ENCODE results near the gene CNFN.

The CNFN gene

GRCh38 chr19:42363614-42364346 lies 26.3 kb downstream of the CNFN start:
- H3K4me3 ChIP-seq (ENCODE audit: low read depth, low read length): no peak overlapping the region
- DNase-seq (ENCODE audit: low read depth): no peak
- TF ChIP-seq, protein P1, sequence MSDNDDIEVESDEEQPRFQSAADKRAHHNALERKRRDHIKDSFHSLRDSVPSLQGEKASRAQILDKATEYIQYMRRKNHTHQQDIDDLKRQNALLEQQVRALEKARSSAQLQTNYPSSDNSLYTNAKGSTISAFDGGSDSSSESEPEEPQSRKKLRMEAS (IDR thresholded peaks at IDR 0.05; ENCODE audit: low read depth, low read length): no peak
- TF ChIP-seq, protein P2, sequence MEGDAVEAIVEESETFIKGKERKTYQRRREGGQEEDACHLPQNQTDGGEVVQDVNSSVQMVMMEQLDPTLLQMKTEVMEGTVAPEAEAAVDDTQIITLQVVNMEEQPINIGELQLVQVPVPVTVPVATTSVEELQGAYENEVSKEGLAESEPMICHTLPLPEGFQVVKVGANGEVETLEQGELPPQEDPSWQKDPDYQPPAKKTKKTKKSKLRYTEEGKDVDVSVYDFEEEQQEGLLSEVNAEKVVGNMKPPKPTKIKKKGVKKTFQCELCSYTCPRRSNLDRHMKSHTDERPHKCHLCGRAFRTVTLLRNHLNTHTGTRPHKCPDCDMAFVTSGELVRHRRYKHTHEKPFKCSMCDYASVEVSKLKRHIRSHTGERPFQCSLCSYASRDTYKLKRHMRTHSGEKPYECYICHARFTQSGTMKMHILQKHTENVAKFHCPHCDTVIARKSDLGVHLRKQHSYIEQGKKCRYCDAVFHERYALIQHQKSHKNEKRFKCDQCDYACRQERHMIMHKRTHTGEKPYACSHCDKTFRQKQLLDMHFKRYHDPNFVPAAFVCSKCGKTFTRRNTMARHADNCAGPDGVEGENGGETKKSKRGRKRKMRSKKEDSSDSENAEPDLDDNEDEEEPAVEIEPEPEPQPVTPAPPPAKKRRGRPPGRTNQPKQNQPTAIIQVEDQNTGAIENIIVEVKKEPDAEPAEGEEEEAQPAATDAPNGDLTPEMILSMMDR (IDR thresholded peaks at IDR 0.05; ENCODE audit: low read depth, low read length): no peak
- TF ChIP-seq POLR2A (IDR thresholded peaks at IDR 0.05; ENCODE audit: extremely low read depth, insufficient read length): no peak
- TF ChIP-seq MYC (IDR thresholded peaks at IDR 0.05; ENCODE audit: low read depth, low read length): no peak

- TF ChIP-seq, protein P2 (IDR thresholded peaks at IDR 0.05; ENCODE audit: low read depth, low read length): no peak
- TF ChIP-seq, protein P1 (IDR thresholded peaks at IDR 0.05; ENCODE audit: low read depth, low read length): no peak
- TF ChIP-seq POLR2A (IDR thresholded peaks at IDR 0.05; ENCODE audit: extremely low read depth, insufficient read length) (no peak), MYC (IDR thresholded peaks at IDR 0.05; ENCODE audit: low read depth, low read length) (no peak)
- H3K4me3 ChIP-seq (ENCODE audit: low read depth, low read length): no peak overlapping the region
- no peak for DNase-seq (ENCODE audit: low read depth)
Observed at GRCh38 chr19:42362891-42363440, 27.1 kb downstream of the CNFN start.

GRCh38 chr19:42362342-42362741 lies 27.8 kb downstream of the CNFN start:
- no peak for DNase-seq (ENCODE audit: low read depth)
- no peak overlapping the region for H3K4me3 ChIP-seq (ENCODE audit: low read depth, low read length)
- TF ChIP-seq POLR2A (IDR thresholded peaks at IDR 0.05; ENCODE audit: extremely low read depth, insufficient read length): no peak
- TF ChIP-seq, protein P2 (IDR thresholded peaks at IDR 0.05; ENCODE audit: low read depth, low read length): no peak

DNA sequence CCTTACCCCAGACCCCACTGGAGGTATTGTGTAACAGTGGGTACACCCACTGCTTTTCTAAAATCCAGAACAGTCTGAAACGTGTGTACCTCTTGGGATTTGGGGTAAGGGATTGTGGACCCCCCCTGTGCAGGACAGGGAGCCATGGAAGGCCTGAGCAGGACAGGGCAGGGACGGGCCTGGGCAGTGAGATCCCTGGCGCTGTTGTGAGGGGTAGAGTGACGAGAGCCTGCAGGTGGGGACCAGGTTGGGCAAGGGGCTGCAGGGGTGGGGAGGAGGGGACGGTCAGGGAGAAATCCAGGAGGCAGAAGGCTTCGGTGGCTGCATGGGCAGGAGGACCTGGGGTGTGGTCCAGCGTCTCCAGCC lies 28.6 kb downstream of the CNFN start:
- H3K4me3 ChIP-seq (ENCODE audit: low read depth, low read length): no peak overlapping the region
- no peak for DNase-seq (ENCODE audit: low read depth)
- TF ChIP-seq POLR2A (IDR thresholded peaks at IDR 0.05; ENCODE audit: extremely low read depth, insufficient read length) (no peak), MYC (IDR thresholded peaks at IDR 0.05; ENCODE audit: low read depth, low read length) (no peak)
- TF ChIP-seq, protein P1 (IDR thresholded peaks at IDR 0.05; ENCODE audit: low read depth, low read length): no peak
- TF ChIP-seq, protein P2 (IDR thresholded peaks at IDR 0.05; ENCODE audit: low read depth, low read length): no peak

DNA sequence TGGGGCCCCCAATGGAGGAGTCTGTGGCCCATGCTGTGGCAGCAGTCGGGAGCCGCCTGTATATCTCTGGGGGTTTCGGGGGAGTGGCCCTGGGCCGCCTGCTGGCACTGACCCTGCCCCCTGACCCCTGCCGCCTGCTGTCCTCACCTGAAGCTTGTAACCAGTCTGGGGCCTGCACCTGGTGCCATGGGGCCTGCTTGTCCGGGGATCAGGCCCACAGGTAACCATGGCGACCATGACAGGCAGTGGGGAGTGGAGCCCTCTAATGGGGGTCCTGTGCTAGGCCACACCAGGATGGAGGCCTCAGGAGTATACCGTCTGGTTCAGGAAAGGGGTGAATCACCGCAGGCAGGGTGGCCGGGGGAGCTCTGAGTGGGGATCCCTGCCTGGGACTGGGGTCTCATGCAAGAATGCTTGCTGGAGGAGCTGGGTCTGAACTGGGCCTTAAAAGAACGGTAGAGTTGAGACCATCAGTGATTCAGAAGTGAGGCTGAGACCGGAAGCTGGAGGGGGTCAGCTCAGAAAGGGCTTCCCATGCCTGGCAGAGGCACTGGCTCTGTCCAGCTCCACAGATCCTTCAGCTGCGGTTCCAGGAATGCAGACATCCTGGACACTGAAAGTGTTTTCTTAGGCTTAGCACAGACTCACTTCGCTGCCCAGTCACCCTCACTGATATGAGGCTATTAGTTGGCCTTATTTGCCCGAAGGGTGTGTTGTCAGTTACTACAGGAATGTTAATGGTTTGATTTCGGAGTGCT lies 29.1 kb downstream of the CNFN start:
- no peak for DNase-seq (ENCODE audit: low read depth)

More for the DNA sequence above, 29.1 kb downstream of the CNFN start:
- no peak for TF ChIP-seq POLR2A (IDR thresholded peaks at IDR 0.05; ENCODE audit: extremely low read depth, insufficient read length)
- TF ChIP-seq MYC (IDR thresholded peaks at IDR 0.05; ENCODE audit: low read depth, low read length): no peak
- TF ChIP-seq, protein P1 (IDR thresholded peaks at IDR 0.05; ENCODE audit: low read depth, low read length): no peak
- TF ChIP-seq, protein P2 (IDR thresholded peaks at IDR 0.05; ENCODE audit: low read depth, low read length): no peak
- no peak overlapping the region for H3K4me3 ChIP-seq (ENCODE audit: low read depth, low read length)
